HG03280 (cell line): ENCODE measurements around the gene PSG11.
"Not testable (repeated sequence)": the region's sequence is repeated elsewhere in the genome, so short reads cannot be mapped to it uniquely, and the experiment has no call there.

Experiments used
- ATAC-seq: cut with Tn5 transposase; IDR thresholded peaks from one replicate; pipeline ENCODE4 v1.9.1; 2021; ENCODE audit warnings: mild to moderate bottlenecking, moderate library complexity; ENCODE audit not compliant: unreplicated experiment

The PSG11 gene

GRCh38 chr19:43026369-43026768, at the start of gene PSG11:
TSS of gene PSG11 (minus strand) at chr19:43026469. CDS start at chr19:43026372, 97 bp downstream.
- not testable (repeated sequence) for ATAC-seq

DNA sequence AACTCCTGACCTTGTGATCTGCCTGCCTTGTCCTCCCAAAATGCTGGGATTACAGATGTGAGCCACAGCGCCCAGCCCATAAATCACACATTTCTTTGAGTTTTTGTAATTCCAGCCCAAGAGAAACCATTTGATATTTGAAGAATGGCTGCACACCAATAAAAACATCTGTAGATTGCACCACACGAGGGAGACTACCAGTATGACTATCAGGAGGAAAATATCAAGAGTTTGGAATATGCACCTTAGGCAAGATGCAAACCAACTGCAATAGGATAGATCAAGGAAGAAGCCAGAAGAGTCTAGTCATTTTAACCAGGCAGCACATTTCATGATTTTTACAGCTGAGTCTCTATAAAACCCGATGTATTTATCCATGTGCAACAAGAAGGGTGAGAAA, 36.1 kb upstream of the PSG11 start:
- ATAC-seq = not testable (repeated sequence)

DNA sequence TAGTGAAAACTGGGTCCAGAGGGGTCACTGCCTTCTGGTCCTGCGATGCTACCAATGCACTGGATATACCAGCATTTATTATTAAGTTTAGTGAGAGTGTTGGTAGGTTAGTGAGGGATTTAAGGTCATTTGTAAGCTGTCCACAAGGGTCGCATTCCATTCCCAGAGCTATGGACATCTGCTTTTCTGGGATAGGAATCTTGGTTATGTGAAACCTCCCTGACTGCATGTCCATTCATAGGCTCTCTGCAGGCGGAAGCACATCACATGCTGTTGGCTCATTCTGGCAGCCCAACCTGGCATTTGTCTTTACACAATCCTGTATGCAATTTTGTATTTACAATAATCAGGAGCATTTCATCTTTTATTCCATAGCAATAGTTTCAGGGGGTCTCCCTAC, 35.1 kb upstream of the PSG11 start:
- ATAC-seq = not testable (repeated sequence)

DNA sequence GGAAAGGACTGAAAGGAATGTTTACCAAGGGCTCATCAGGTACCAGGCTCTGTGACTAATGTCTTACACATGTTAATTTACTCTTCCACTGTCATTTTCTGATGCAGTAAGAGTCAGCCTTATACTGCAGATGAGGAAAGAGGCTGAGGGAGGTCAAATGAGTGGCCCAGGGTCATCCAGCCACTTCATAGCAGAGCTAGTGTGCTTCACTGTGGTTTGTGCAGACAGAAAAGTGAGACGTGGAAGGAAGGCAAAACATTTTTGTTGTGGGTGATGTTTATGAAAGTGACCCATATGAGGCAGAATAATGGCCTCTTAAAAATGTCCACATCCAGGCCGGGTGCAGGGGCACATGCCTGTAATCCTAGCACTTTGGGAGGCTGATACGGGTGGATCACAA, 34.0 kb upstream of the PSG11 start:
- not testable (repeated sequence) for ATAC-seq

- ATAC-seq = not testable (repeated sequence)
Measured at GRCh38 chr19:43059482-43059881, 33.2 kb upstream of the PSG11 start.

- ATAC-seq = not testable (repeated sequence)
Measured at GRCh38 chr19:43058440-43058839, 32.2 kb upstream of the PSG11 start.

DNA sequence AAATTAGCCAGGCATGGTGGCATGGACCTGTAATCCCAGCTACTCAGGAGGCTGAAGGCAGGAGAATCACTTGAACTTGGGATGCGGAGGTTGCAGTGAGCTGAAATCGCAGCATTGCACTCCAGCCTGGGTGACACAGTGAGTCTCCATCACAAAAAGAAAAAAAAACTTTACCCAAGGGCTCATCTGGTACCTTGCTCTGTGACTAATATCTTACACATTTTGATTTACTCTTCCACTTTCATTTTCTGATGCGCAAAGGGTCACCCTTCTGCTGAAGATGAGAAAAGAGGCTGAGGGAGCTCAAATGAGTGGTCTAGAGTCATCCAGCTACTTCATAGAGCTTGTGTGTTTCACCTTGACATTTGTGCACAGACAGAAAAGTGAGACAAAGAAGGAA, 21.7 kb upstream of the PSG11 start:
- ATAC-seq = not testable (repeated sequence)

DNA sequence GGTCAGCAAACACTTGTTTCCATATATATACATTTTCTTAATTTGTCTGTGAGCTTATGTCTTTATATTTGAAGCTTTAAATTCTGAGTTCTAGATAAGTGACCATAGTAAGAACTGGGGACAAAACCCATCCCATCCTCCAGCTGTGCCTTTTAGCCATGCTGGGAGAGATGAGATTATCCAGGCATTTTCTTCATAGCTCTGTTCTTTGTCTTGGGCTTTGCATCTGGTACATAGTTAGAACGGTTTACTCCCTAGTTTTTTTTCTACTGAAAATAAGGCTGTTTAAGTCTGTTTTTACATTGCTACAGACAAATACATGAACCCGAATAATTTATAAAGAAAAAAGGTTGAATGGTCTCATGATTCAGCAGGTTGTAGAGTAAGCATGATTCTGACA, 20.3 kb upstream of the PSG11 start:
- ATAC-seq = not testable (repeated sequence)

DNA sequence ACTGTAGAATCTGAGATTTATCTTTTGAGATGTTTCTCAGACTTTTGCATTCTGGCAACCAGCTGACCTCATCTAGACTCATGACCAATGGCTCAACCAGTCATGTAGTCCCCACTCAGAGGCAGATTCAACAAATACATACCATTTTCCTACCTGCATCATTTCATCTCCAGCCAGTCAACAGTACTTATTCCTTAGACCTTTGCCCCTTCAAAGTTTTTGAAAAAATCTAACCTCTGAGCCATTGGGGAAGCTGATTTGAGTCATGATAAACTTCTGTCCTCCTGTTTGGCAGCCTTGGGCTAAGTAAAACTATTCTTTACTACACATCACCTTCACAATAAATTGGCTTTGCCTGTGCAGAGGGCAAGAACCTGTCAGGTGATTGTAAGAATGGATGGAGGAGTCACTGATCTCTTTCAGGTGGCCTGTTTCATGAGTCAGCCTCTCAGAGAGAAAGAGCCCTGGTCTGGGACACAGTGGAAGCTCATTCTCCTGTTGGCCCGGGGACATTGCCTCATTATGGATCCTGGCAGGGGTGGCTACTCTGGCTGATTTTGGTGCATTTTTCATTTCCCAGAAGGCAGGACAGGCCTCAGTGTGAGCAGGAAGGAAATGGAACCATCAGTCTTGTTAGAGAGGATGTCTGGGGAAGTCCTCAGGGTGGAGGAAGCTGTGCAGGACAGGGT, 17.4 kb upstream of the PSG11 start:
- not testable (repeated sequence) for ATAC-seq

GRCh38 chr19:43031645-43032044, 5.4 kb upstream of the PSG11 start:
- not testable (repeated sequence) for ATAC-seq

- no peak for ATAC-seq
Measured at GRCh38 chr19:43028866-43029265, 2.6 kb upstream of the PSG11 start.

DNA sequence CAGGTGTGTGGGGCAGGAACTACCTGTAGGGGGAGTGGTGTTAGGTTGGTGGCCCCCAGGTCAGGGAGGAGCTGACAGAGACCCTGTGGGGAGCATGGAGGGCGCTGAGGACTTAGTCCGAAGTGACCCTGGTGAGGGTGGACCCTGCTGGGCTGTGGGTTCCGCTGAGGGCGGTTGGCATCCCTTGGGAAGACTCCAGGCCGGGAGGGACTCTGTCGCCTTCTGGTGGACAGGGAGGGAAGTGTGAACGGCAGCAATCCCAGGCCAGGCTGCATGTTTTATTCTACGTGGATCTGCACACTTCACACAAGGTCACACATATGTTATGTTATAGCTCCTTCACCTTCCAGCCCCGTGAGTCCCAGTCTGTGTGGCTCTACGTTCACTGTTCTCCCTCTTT, 1.7 kb upstream of the PSG11 start:
- ATAC-seq = not testable (repeated sequence)

- not testable (repeated sequence) for ATAC-seq
Measured at GRCh38 chr19:43027061-43027460, 792 bp upstream of the PSG11 start.

GRCh38 chr19:43022098-43022497, 4.2 kb downstream of the PSG11 start:
- ATAC-seq = not testable (repeated sequence)

DNA sequence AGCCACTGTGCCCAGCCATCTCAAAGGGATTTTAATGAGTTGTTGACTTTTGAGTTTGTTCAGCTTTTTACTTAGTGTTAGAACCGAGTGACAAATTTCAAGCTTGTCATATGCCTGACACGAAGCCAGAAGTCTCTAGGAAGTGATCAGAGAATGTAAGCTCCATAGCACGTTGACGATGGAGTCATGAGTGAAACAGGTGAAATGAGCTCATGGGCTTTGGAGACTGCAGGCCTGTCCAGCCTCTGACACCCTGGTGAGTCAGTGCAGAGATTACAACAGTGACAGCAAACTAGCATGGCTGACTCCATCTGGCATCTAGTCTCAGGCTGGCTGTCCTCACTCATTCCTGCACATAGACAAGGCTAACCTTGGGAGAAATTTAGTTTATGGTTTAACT, 4.6 kb downstream of the PSG11 start:
- ATAC-seq = not testable (repeated sequence)

DNA sequence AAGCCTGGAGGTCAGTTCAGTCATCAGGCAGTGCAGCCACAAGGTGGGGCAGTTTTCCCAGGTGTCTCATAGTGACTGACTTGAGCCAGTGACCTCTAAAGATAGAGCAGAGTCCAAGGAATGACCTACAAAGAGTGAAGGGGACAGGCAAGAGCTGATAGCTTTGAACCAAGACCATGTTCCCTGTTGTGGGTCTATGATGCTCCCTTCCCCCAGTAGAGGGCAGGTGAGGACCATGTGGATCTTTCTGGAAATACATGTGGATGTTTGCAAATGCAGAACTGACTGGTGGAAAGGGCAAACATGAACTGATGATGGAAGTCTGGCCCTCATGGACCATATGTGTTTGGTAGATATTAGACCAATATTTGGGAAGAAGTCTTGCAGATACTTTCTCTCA, 6.7 kb downstream of the PSG11 start:
- ATAC-seq = not testable (repeated sequence)

DNA sequence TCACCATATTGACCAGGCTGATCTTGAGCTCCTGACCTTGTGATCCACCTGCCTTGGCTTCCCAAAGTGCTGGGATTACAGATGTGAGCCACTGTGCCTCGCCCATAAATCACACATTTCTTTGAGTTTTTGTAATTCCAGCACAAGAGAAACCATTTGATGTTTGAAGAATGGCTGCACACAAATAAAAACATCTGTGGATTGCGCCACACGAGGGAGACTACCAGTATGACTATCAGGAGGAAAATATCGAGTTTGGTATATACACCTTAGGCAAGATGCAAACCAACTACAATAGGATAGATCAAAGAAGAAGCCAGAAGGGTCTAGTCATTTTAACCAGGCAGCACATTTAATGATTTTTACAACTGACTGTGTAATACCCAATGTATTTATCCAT, 20.4 kb downstream of the PSG11 start:
- not testable (repeated sequence) for ATAC-seq

DNA sequence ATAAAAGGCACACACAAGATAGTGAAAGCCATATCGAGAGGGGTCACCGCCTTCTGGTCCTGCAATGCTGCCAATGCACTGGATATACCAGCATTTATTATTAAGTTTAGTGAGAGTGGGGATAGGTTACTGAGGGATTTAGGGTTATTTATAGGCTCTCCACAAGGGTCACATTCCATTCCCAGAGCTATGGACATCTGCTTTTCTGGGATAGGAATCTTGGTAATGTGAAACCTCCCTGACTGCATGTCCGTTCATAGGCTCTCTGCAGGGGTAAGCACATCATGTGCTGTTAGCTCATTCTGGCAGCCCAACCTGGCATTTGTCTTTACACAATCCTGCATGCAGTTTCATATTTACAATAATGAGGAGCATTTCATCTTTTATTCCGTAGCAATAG, 21.4 kb downstream of the PSG11 start:
- ATAC-seq = not testable (repeated sequence)

- not testable (repeated sequence) for ATAC-seq
Measured at GRCh38 chr19:43003634-43004033, 22.6 kb downstream of the PSG11 start.

DNA sequence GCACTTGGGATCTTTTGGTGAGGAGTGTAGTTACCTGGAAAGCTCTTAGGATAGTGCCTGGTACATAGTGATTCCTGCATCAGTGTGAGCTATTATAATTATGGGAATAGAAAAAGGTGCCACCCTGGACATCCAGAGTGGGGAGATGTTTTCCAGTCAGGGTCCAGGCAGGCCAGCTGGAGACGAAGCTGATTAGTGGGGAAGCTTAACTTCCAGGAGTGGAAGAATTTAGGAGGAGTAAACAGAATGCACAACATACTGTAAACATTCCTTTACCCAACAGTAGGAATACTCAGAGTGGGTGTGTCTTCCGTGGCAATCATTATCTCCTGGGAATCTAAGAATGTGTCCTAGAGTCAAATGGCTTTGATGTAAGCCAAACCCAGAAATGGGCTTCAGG, 23.3 kb downstream of the PSG11 start:
- not testable (repeated sequence) for ATAC-seq

GRCh38 chr19:42996161-42996560, 30.1 kb downstream of the PSG11 start:
- not testable (repeated sequence) for ATAC-seq

DNA sequence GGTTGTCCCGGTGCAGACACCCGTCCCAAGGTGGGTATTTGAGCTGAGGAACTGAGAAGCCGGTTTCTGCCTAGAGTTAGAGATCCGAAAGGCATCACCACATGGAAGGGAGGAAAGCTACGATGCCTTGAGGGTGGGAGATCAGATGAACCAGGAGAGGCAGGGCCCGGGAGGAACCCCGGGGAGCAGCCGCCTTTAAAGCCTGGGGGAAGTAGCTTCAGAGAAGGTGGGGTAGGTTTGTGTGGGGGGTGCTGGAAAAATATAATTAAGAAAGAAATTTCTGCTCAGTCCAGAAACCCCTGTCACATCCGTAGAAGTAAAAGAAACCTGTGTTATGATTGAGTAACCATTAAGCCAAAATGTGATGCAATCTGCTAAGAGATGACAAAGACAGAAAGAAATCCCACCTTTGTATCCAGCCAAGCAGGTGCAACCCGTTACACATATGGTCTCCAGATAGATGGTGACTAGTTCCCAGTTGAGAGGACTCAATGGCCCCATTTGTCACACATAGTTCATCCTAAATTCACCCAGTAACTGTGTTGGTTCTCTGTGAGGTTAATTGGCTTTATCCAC, 34.2 kb downstream of the PSG11 start:
- not testable (repeated sequence) for ATAC-seq
